DMS79 (cell line): Measurements from ENCODE around the gene SORBS2.
"Not testable (repeated sequence)": the region's sequence is repeated elsewhere in the genome, so short reads cannot be mapped to it uniquely, and the experiment has no call there.

Experiments
- DNase-seq: peaks from one replicate; lab custom pipeline; 2025; lab: John Stamatoyannopoulos, UW

Gene SORBS2

DNA sequence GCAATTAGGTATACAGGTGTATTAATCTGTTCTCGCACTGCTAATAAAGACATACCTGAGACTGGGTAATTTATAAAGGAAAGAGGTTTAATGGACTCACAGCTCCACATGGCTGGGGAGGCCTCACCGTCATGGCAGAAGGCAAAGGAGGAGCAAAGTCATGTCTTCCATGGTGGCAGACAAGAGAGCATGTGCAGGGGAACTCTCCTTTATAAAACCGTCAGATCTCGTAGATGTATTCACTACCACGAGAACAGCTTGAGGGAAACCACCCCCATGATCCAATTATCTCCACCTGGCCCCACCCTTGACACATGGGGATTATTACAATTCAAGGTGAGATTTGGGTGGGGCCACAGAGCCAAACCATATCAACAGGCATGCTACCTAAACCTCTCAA is 97.5 kb downstream of the SORBS2 start:
- not testable (repeated sequence) for DNase-seq

DNA sequence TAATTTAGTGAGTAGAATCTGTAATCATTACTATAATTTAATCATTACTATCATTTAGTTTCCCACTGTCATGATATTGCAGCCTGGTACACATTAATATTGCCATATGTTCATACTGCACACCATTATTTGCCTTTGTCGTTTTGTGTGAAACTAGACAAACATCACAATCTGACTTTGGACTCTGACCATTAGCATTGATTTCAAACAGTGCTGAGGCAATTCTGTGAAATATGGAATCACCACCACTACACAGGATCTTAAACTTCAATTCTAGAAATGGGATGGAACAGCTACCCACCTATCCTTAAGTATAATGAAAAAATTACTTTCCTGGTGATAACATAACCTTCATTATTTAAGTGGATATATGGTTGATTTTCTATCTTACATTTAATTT is 98.3 kb downstream of the SORBS2 start:
- DNase-seq = no peak

DNA sequence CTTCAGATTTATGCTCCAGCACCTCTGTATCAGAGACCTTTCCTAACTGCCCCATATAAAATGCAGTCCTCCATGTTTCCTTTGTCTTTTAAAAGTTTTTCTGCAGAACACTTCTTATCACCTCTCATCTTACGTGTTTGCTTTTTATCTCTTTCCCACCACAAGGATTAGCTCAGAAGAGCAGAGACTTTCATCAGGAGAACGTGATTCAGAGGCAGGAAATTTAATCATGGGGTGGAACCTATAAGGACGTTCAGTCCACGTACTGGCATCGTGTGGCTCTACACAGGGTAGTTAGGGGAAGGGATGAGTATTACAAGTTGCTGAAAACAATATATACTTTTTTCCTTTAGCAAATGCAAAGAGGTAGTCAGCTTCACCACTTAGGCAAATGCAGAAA is 98.7 kb downstream of the SORBS2 start:
- no peak for DNase-seq

DNA sequence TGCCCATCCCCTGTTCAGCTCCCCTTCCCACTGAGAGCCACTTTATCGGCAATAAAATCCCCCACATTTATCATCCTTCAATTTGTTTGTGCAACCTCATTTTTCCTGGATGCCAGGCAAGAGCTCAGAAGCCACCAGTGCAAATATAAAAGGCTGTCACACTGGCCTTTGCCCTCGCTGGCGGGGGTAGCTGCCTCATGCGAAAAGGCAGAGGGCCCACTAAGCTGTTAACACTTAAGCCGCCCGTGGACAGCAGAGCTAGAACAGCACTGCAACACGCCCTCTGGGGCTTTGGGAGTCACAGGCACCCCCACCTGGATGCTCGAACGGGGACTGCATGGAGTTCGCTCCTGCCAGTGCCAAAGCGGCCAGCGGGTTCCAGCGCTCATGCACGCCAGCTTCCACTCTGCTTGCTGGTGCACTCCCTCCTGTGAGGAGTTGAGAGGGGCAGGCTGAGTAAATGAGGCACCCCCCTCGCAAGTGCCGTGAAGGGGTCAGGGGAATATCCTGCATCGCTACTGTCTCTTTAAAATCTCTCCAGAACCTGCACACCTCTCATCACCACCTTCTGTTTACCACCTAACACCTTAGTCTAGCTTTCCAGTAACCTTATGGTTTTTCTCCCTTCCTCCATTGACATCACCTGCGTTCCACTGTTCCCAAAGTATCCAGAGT is 99.5 kb downstream of the SORBS2 start:
- DNase-seq = no peak

DNA sequence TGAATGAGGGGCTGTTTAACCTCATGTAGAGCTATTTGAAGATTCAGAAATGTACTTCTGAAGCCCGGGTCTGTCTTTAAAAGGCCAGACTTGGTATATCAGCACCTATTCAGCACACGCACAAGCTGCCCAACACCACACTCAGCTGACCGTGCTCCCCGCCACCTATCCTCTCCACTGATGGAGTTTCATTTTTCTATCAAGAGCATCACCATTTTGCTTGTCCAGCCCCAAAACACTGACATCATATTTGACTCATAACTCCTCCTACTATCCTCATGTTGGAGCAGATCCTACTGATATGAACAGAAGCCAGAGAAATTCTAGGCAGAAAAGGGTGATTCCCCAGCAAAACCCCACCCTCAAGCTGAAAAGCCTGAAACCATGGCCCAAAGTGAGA is 100.3 kb downstream of the SORBS2 start:
- no peak for DNase-seq

DNA sequence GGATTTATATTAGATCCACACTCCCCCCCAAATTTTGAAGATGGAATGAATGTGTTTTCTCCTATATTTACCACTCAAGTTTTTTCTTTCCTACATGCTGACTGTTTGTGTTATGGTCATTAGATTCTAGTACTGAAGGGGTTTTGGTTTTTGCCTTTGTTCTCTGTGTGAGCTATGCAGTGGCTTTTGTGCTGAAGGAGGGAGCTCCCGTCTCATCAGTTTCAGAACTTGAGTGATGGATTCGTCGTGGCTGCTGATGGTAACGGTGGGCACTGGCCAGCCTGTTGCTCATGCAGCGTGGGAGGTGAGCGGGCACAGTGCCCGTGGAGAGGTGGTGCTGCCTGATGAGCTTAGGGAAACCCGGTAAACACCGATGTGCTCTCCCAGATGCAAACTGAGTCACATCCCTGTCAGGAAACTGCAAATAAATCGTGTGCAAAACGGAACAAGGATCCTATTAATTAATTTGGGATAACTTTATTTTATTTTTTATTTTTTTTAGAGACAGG is 101.5 kb downstream of the SORBS2 start:
- DNase-seq = no peak

DNA sequence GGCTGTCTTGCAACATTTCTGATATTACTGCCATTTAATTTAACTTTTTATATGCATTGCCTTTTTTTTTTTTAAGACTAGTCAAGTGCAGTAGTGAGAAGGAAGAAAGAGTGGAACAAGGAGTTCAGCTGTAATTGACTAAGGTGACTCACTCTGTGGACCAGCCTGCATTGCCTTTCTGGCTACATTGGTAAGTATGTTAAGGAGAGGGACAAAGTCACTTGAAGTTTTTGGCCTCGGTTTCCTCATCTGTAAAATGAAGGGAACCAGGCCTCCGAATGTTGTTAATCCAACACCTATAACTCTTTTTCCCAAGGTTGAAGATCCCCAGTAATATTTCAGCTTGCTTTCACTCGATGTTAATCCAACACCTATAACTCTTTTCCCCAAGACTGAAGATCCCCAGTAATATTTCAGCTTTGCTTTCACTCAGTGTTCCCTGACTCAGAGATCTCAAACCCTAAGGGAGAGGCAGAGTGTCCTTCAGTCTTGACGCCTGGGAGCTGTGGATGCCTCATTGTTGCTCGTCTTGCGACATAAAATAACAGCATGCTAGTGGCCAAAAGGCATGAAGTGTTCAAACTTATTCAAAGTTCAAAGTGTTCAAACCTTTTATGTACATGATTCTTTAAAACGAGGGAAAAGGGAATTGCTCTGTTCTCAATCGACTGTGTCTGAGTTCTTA is 102.0 kb downstream of the SORBS2 start:
- DNase-seq = no peak

DNA sequence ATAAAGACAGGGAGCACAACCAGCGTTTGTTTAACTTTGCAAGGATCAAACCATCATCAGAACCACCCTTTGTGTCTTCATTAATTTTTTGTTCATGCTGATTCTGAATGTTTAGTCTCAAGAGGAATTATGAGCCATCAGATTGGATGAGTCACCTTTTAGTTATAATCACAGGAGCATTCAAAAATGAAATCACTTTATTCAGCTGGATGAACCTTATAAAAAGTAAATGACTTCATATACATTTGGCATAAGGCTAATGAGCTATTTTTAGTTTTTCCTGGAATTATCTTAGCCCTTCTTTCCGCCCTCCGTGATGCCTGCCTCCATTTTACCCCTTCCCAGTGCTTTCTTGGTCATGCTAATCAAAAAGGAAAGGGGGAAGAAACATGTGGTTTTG is 103.6 kb downstream of the SORBS2 start:
- no peak for DNase-seq

DNA sequence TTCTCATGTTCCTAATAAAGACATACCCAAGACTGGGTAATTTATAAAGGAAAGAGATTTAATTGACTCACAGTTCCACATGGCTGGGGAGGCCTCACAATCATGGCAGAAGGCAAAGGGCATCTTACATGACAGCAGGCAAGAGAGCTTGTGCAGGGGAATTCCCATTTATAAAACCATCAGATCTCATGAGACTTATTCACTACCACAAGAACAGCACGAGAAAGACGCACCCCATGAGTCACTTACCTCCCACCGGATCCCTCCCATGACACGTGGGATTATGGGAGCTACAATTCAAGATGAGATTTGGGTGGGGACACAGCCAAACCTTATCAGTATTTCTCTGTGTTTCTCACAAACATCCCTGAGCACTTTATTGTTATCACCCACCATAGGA is 104.4 kb downstream of the SORBS2 start:
- DNase-seq = not testable (repeated sequence)

DNA sequence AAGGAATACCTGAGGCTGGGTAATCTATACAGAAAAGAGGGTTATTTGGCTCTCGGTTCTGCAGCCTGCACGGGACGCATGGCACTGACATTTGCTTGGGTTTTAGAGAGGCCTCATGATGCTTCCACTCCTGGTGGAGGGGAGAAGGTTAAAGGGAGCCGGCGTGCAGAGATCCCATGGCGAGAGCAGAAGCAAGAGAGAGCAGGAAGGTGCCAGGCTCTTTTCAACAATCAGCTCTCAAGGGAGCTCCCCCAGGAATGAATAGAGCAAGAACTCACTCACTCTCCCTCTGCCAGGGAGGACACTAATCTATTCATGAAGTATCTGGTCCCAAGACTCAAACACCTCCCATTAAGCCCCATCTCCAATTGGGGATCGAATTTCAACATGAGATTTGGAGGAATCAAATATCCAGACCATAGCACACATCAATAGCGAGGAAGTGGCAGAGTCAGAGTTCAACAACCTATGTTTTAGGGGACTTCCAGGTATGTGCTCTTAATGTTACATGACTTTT is 109.8 kb downstream of the SORBS2 start:
- DNase-seq = no peak

DNA sequence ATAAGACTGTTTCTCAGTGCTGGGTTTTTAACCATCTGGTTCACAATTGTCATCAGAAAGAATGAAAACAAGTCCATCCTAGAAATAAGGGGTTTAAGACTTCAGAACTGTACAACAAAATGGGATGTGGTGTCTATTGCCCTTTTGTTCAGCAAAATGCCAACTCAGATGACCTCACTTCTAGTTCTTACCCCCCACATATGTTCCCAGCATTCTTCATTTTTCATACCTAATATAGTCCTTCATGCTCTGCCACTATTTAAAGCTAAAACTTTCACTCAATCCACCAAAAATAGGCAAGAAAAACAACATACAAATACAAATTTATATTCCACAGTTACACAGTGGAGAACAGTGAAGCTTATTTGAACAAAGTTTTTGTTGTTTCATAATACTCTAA is 111.4 kb downstream of the SORBS2 start:
- DNase-seq = no peak

DNA sequence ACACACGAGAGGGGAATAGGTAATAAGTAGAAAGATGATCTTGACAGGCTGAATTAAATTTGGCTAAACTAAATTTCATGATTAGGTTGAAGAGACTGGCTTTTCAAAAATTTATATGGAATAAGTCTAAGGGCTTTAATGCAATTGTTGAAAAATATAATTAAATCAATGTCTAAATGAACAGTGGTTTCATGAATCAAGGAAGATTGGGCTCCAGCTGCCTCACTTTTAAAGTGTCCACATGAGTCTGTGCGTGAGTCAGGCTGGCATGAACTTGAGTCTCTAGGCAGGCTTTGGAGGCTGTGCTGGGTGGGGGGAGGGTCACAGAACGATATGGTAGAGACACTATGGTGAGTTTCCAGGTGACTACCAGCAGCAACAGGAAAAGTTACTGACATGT is 111.9 kb downstream of the SORBS2 start:
- DNase-seq = no peak

DNA sequence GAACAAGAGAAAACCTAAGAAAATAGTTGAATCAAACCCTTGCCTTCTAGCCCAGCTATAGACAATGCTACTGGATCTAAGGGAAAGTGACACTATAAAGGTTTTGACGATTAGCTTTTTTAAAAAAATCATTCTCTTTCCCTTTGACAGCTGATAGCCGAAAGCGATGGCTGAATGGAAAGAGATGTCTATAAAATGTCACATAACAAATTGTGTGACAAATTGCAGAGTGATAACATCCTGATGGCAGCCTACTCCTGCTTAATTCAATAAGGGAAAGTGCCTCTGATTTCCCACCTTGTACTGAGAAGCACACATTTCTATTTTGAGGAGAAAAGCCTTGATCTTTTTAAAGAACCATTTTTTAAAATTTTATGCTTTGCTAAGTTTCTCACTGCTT is 114.5 kb downstream of the SORBS2 start:
- DNase-seq = no peak

DNA sequence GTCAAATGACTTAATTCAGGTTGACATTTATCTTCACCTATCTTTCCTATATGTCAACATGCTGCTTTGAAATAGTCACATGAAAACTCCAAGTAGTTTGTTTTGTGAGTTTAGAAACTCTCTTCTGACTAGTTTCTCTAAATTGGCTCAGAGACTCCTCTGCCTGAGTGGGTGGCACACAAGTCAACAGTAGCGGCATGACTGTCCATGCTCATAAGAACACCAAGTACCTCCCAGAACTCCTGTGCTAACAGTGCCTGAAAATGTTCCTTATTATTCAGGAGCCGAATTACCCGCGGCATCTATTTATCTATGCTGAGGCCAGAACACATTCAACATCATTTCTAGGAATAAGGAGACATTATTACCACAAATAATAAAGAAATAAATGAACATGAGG is 116.3 kb downstream of the SORBS2 start:
- no peak for DNase-seq

DNA sequence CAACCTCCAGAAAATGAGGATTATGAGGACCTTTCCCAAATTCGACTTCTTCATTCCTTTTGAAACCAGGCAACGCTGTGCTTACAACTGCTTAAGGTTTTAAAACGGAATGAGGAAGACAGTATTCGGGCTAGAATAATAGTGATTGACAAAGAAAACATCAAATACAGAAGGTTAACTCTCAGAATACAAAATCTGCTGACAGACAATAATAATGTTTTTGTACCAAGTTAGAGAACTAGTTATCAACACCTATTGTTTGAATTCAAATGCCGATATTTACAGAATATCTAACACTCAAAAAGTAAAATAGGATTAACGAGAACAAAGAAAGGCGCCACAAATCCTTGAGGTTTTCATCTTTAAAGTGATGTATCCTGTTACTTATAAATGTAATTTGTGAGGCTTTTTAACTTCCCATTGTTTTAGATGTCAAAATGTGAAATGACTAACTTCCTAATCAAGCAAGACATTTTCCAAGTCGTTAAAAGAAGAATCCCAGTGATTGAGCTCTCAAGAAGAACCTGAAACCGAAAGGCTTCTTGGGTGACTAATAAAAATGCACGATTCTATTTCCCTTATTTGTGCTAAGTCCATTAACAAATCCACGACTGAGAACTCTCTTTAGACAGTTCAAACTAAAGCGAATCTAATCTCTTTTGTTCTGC is 118.3 kb downstream of the SORBS2 start:
- DNase-seq = no peak

DNA sequence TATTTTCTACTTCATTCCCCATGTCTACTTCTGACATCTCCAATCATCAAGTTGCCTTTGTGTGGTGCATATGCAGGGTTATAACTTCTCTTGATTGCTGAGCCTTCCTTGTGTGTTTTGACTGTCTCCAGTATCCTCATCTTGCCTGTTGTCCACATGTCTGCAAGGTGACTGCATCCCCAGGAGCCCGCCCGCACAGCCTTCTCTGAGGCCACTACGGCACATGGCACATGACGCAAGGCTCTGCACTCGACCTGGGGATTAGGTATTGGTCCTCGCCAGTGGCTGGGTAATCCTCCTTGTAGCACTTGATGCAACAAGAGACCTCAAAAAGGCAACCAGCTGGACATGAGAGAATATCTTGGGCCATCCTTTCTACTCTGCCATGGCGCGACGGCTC is 122.6 kb downstream of the SORBS2 start:
- no peak for DNase-seq

DNA sequence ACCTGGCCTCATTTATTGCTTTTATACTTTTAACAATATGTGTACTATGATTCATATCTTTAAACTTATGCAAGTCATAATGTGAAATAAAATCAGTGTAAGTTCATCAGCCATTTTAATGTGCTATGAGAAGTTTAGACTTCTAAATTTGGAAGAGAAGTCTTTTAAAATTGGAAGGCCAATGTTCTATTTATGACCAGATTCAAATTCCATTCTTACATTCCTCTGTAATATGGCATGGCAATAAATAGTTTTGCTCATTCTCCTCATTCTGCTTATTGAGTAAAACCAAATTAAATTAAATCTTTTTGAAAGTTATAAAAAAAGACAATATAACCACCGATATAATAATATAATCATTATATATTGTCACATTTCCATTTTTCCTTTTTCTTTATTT is 126.2 kb downstream of the SORBS2 start:
- DNase-seq = no peak

DNA sequence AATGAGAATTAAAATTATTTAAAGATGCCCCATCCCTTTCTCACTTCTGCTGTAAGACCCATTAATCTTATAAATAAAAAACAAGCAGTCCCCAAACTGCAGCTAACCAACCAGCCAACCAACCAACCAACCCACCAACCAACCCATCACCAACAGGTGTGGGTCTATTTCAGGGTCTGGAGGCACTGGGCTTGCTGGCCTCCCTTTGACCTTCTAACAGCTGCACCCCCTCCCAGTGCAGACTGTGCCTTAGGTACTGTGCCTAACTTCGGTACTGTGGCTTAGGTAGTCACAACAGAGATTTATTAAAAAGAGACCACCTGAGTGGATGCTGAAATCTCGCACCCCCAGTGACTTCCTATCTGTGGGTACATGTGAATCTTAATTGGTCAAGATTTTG is 128.1 kb downstream of the SORBS2 start:
- DNase-seq = no peak

DNA sequence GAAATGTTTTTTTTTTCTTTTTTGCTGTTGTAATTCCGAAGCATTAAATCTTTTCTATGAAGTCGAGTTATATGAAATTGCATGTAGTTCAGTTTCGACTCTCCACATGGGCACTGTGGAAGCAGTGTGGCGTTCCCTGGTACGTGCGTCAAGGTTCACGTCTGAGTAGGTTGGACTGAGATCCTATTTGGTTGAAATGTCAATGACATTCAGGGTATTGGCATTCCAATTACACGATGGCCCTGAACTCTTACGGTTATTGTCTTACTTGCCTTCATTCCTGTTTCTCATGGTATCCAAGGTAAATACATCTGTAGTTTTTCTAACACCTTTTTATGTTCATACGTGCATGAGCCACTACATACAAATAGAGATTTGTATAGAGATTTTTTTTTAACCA is 128.8 kb downstream of the SORBS2 start:
- DNase-seq = no peak

DNA sequence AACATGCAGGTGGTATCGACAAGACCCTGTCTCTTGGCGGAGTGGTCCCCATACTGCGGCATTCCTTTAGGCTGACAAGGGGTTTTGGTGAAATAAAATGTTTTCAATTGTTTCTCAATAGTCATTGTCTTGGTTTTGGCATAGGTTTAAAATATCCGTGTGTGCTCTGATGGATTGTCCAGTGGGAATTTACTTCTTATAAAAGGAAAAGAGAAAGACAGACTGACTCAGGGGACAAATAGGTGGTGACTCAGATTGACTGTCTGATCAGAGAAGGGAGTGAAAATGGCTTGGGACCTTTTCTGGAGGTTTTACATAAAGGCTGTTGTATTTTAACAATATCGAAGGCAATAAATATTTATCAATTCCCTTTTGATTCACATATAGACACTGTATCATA is 129.8 kb downstream of the SORBS2 start:
- DNase-seq = no peak

DNA sequence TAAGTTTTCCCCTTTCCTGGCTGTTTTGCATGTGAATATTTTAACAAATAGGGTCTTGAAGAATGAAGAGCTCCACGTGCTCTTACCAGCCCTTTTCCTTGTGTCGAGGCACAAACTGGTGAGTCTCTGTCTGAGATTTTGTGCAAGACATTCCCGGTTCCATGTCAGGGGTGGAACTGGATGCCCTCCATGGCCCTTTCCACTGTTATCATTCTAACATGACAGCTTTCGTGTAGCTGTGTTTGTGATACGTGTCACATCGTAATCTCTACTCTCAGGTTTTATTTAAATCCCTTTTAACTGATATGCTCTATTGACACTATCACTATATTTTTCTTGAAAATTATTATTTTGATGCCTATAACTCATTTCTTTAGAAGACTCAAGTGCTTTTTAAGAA is 130.4 kb downstream of the SORBS2 start:
- DNase-seq = no peak

DNA sequence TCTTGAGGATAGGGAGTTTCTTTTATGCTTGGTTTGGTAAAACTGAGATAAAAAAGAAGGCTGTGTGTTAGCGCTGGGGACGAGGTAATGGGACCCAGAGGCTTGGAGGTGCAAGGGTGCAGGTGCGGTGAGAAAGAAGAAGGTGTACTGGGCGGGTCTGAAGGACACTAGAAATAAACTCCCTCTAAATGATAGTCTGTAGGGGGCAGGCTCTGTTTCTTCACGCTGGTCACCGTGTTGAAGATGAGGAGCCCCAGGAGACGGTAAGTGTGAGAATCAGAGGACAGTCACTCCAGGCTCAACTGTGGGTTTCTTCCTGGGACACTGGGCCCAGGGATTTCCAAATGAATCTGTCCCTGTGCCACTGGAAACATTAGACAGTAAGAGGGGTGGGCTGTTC is 131.4 kb downstream of the SORBS2 start:
- DNase-seq = no peak

DNA sequence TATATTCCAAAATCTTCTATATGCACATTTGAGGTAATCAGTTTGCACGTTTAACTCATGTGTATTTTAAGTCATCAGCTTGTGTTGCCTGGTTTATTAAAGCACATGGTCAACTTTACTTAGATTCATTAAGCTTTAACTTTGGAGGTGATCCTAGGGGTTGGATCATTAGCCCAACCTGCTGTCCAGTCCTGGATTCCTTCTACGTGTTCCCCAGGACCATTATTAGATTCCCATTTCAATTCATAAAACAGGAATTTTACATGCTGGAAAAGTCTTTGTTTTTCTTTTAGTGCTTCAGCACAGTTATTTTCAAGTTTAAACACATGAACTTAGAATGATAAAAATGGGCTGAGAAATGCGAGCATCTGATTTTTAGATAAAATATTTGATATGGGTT is 132.5 kb downstream of the SORBS2 start:
- no peak for DNase-seq
